Gastrocnemius medialis (tissue), 4 donors: ENCODE measurements around the gene CYTL1. TPM values are rescaled to one million over a fixed set of nuclear protein-coding genes. Genes with fewer than 3 reads are reported as not detected.

ENCODE experiments used
- ATAC-seq, 2 donors: fragments of 150-250 bp; one replicate each; pipeline ENCODE4 v1.9.1; 2016
- DNase-seq, 2 donors: peaks; one replicate each; pipeline ENCODE4 v3.0.0-alpha.2; 2019
- H3K27ac ChIP-seq, 4 donors: fragments of 200-600 bp; sonication (generic); 1 replicate in 1 of 4; 2 replicates in 3 of 4; pipeline ENCODE4 v1.5.1; 2016 to 2018; ENCODE audit warnings: mild to moderate bottlenecking in 2 of 4, moderate library complexity in 1 of 4
- H3K27me3 ChIP-seq, 3 donors: fragments of 200-600 bp; sonication (generic) in 2 of 3; 1 replicate in 1 of 3; 2 replicates in 2 of 3; pipeline versions ENCODE4 v1.5.1 to v1.6.0; 2016 to 2019; ENCODE audit warnings: mild to moderate bottlenecking in 1 of 3, moderate library complexity in 1 of 3
- H3K36me3 ChIP-seq, 2 donors: fragments of 200-600 bp; sonication (generic) in 1 of 2; one replicate each; pipeline ENCODE4 v1.5.1; 2017 to 2018
- H3K4me1 ChIP-seq, 2 donors: fragments of 200-600 bp; sonication (generic) in 1 of 2; one replicate each; pipeline ENCODE4 v1.5.1; 2016 to 2017; ENCODE audit warnings: mild to moderate bottlenecking in 2 of 2
- H3K4me3 ChIP-seq, 4 donors: fragments of 200-600 bp; sonication (generic) in 3 of 4; 1 replicate in 1 of 4; 2 replicates in 3 of 4; pipeline ENCODE4 v1.5.1; 2016 to 2019; ENCODE audit warnings: mild to moderate bottlenecking in 2 of 4
- H3K9me3 ChIP-seq, 3 donors: fragments of 200-600 bp; sonication (generic) in 2 of 3; 1 replicate in 1 of 3; 2 replicates in 2 of 3; pipeline ENCODE4 v1.5.1; 2016 to 2019
- POLR2A ChIP-seq, 2 donors: fragments of 450-650 bp; IDR thresholded peaks; one replicate each; pipeline ENCODE4 v1.6.1; 2017; ENCODE audit warnings: antibody characterized with exemption in 2 of 2, mild to moderate bottlenecking in 2 of 2, moderate library complexity in 2 of 2
- in situ Hi-C, 4 donors: fragments of 200-750 bp; cut with MboI; loops; one replicate each; pipeline versions ENCODE4 v1.15.0 to v1.8.0; 2017; ENCODE audit warnings: low sequenced_read_pairs in 4 of 4
- intact Hi-C: fragments of 100-400 bp; cut with DNase I; formaldehyde crosslinking; loops from one replicate; pipeline ENCODE4 v1.15.1; 2023; ENCODE audit warnings: low total_unique reads
- total RNA-seq, 4 donors: library from RNA; depleted of rRNA; stranded (reverse); fragments of >200 nt; gene quantifications; one replicate each; pipeline versions ENCODE4 v1.1.0 to v1.2.3, GENCODE V29; 2016
- TF ChIP-seq, protein P1 (sequence below), 5 experiments: fragments of 450-650 bp in 3 of 5; fragments of 200-600 bp in 2 of 5; sonication (generic) in 2 of 5; IDR thresholded peaks in 4 of 5; conservative IDR thresholded peaks in 1 of 5; 1 replicate in 4 of 5; 2 replicates in 1 of 5; pipeline ENCODE4 v1.5.1; 2016 to 2019; ENCODE audit warnings: antibody characterized with exemption in 5 of 5, mild to moderate bottlenecking in 3 of 5, moderate library complexity in 3 of 5

Gene CYTL1
- total RNA-seq, 4 donors from 2014 or later, result not detected

DNA sequence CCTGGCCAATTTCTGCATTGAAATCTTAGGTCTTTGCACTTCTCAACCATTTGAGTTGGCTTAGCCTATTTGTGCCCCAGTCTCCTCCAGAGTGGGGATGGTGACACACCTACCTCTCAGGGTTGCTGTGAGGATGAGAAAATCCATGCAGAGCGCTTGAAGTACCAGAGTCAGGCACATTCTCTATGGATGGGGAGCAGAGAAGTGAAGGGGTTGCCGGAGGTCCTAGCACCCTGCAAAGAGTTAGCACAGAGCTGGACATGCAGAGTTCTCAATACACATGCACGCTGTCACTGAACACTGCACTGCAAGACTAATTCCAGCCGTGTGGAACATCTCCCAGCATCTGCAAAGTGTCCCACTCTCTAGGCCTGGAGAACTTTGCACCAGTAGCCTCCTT lies 29.5 kb upstream of the CYTL1 start:
- Histone ChIP-seq H3K36me3 (no peaks in the 10 kb centered on the region), H3K9me3 (no peaks in the 10 kb centered on the region), H3K27me3 (peaks cover 0 to 26% (median 24%) of the 10 kb centered on the region in 3 donors), H3K4me3 (no peak overlapping the region), H3K4me1 (no peaks in the 10 kb centered on the region), H3K27ac (no peak overlapping the region)
- no peak for TF ChIP-seq POLR2A (IDR thresholded peaks at IDR 0.05)
- TF ChIP-seq, protein P1, sequence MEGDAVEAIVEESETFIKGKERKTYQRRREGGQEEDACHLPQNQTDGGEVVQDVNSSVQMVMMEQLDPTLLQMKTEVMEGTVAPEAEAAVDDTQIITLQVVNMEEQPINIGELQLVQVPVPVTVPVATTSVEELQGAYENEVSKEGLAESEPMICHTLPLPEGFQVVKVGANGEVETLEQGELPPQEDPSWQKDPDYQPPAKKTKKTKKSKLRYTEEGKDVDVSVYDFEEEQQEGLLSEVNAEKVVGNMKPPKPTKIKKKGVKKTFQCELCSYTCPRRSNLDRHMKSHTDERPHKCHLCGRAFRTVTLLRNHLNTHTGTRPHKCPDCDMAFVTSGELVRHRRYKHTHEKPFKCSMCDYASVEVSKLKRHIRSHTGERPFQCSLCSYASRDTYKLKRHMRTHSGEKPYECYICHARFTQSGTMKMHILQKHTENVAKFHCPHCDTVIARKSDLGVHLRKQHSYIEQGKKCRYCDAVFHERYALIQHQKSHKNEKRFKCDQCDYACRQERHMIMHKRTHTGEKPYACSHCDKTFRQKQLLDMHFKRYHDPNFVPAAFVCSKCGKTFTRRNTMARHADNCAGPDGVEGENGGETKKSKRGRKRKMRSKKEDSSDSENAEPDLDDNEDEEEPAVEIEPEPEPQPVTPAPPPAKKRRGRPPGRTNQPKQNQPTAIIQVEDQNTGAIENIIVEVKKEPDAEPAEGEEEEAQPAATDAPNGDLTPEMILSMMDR (IDR thresholded peaks at IDR 0.05 in 4 of 5, conservative IDR thresholded peaks at IDR 0.05 in 1 of 5), result no peak
- DNase-seq, result no peak
- in situ Hi-C loops, result loop anchor here in 1 of 4 donors (25.0 kb wide), 1 partner anchor 764 kb away; no protein-coding TSS in a partner anchor
- intact Hi-C loops, result no loop called here
- no peak for ATAC-seq

DNA sequence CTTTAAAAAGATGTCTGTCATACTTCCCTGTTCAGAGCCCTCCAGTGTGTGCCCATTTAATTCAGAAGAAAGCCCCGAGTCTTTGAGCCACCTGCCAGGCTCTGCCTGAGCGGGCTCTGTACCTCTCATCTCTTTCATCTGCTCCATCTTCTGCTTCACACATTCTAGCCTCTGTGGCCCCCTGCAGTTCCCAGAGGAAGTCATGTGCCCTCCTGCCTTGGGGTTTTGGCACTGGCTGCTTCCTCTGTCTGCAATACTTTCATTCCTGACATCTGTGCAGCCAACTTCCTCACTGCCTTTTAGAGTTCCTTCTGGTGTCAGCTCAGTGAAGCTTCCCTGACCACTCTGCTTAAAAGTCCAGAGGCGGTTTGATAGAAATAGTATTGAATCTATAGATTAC lies 25.8 kb upstream of the CYTL1 start:
- H3K4me3 ChIP-seq, result no peak overlapping the region
- in situ Hi-C loops, result loop anchor here in 1 of 4 donors (25.0 kb wide), 1 partner anchor 767 kb away; no protein-coding TSS in a partner anchor
- H3K27me3 ChIP-seq, result no peaks in the 10 kb centered on the region
- ATAC-seq (no peak), DNase-seq (peak in 1 of 2 donors; percentile 29)
- TF ChIP-seq POLR2A (IDR thresholded peaks at IDR 0.05), result no peak
- TF ChIP-seq, protein P1 (IDR thresholded peaks at IDR 0.05 in 4 of 5, conservative IDR thresholded peaks at IDR 0.05 in 1 of 5), result no peak
- H3K9me3 ChIP-seq, result no peaks in the 10 kb centered on the region
- intact Hi-C loops, result no loop called here
- no peaks in the 10 kb centered on the region for H3K4me1 ChIP-seq
- no peak overlapping the region for H3K27ac ChIP-seq
- H3K36me3 ChIP-seq, result no peaks in the 10 kb centered on the region

DNA sequence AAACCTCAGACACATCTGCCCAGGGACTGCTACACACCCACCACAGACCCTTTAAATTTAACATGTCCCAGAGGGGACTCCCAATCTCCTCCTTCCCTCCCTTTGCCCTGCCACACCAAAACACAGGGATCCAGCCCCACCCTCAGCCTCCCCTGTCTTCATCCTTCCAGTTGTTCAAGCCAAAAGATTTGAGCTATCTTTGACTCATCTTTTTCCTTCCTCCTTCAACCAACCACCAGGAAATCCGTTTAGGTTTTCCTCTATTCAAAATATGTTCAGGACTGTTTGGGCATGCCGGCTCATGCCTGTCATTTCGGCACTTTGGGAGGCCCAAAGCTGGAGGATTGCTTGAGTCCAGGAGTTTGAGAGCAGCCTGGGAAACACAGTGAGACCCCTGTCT lies 25.1 kb upstream of the CYTL1 start:
- intact Hi-C loops, result no loop called here
- Histone ChIP-seq H3K27me3 (no peaks in the 10 kb centered on the region), H3K4me3 (no peak overlapping the region), H3K4me1 (no peaks in the 10 kb centered on the region), H3K27ac (no peak overlapping the region), H3K36me3 (no peaks in the 10 kb centered on the region), H3K9me3 (no peaks in the 10 kb centered on the region)
- in situ Hi-C loops, result loop anchor here in 1 of 4 donors (25.0 kb wide), 1 partner anchor 768 kb away; no protein-coding TSS in a partner anchor
- no peak for TF ChIP-seq POLR2A (IDR thresholded peaks at IDR 0.05)
- TF ChIP-seq, protein P1 (IDR thresholded peaks at IDR 0.05 in 4 of 5, conservative IDR thresholded peaks at IDR 0.05 in 1 of 5), result no peak
- no peak for DNase-seq
- no peak for ATAC-seq

DNA sequence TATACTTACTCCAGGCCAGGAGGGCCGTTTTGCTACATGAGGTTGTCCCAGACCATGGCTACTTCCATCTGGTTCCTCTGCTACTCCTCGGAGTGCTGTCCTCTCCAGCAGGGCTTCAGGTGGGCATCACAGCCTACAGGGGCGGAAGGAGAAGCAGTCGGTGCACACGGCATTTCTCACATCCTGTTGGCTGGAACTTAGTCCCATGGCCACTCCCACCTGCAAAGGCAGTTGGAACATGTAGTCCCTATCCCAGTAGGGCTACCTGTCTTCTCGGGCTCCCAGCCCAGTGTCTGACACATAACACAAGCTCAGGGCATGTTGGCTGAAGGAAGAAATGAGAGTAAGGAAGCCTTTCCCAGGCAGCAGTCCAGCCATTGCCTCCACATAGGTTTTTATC lies 24.3 kb upstream of the CYTL1 start:
- no peak for DNase-seq
- Histone ChIP-seq H3K27me3 (no peaks in the 10 kb centered on the region), H3K27ac (no peak overlapping the region), H3K9me3 (no peaks in the 10 kb centered on the region), H3K4me1 (no peaks in the 10 kb centered on the region), H3K4me3 (no peak overlapping the region), H3K36me3 (no peaks in the 10 kb centered on the region)
- intact Hi-C loops (no loop called here), in situ Hi-C loops (loop anchor here in 1 of 4 donors (25.0 kb wide), 1 partner anchor 769 kb away; no protein-coding TSS in a partner anchor)
- no peak for TF ChIP-seq POLR2A (IDR thresholded peaks at IDR 0.05)
- TF ChIP-seq, protein P1 (IDR thresholded peaks at IDR 0.05 in 4 of 5, conservative IDR thresholded peaks at IDR 0.05 in 1 of 5), result no peak
- ATAC-seq, result no peak

DNA sequence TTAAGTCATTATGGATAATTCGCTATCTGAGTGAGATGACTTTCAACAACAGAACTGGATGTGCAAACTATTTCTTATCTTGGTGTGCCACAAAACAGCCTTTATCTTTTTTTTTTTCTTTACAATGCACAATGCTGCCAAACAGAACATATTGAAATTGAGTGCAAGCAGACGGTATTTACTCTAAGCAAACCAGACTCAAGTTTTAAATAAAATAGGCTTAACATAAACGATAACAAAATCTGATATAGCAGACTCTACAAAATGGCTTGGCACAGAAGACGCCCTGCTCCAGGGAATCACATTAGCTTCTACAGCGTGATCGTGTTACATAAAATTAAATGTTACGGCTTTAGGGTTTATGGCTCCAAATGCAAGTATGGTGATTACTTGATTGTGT lies 22.4 kb upstream of the CYTL1 start:
- no peak for TF ChIP-seq POLR2A (IDR thresholded peaks at IDR 0.05)
- TF ChIP-seq, protein P1 (IDR thresholded peaks at IDR 0.05 in 4 of 5, conservative IDR thresholded peaks at IDR 0.05 in 1 of 5), result no peak
- H3K27me3 ChIP-seq, result no peaks in the 10 kb centered on the region
- H3K4me3 ChIP-seq, result no peak overlapping the region
- H3K4me1 ChIP-seq, result no peaks in the 10 kb centered on the region
- H3K9me3 ChIP-seq, result no peaks in the 10 kb centered on the region
- DNase-seq (no peak), ATAC-seq (no peak)
- no peak overlapping the region for H3K27ac ChIP-seq
- H3K36me3 ChIP-seq, result no peaks in the 10 kb centered on the region
- intact Hi-C loops, result no loop called here
- in situ Hi-C loops, result loop anchor here in 1 of 4 donors (25.0 kb wide), 1 partner anchor 771 kb away; no protein-coding TSS in a partner anchor
